ENCODE measurements around the gene GINS3. TPM values are rescaled to one million over a fixed set of nuclear protein-coding genes. Genes with fewer than 3 reads are reported as not detected.

Gene GINS3
- total RNA-seq: 1 to 10 TPM; 1.8 to 2.2 TPM
- polyA plus RNA-seq: 1 to 10 TPM in 1 of 2 donors, under 1 TPM in 1; 0.59 to 1.0 TPM
- long read RNA-seq, donor 1, partial matches to known transcripts: 0 of 4 reads
- long read RNA-seq, donor 1, other reads (novel, unspliced or antisense): 0 of 4 reads
- long read RNA-seq, donor 2, partial matches to known transcripts: 1 of 3 reads
- long read RNA-seq, donor 2, other reads (novel, unspliced or antisense): 1 of 3 reads

GRCh38 chr16:58392215-58393137 lies at the start of gene GINS3:
TSS of gene GINS3 (plus strand) at chr16:58392471. CDS start at chr16:58392602, 131 bp downstream.
- Histone ChIP-seq H3K9me3 (ENCODE audit: control insufficient read depth, low read length) (no peaks in the 10 kb centered on the region), H3K4me1 (ENCODE audit: control insufficient read depth in 1 of 2, insufficient read depth in 2 of 2, low read length in 2 of 2) (no peaks in the 10 kb centered on the region), H3K36me3 (ENCODE audit: control insufficient read depth in 1 of 2, insufficient read depth in 2 of 2, low read length in 1 of 2) (no peaks in the 10 kb centered on the region), H3K4me3 (ENCODE audit: low read length in 2 of 2) (peak within 1 kb of the TSS; percentile 29 to 84), H3K27me3 (ENCODE audit: control insufficient read depth in 1 of 2, insufficient read depth in 2 of 2, low read length in 1 of 2) (no peaks in the 10 kb centered on the region), H3K27ac (ENCODE audit: low read depth in 1 of 2, low read length in 2 of 2) (peak within 1 kb of the TSS in 1 of 2 donors; percentile 4)
- 0 to 1% methylated on average over 67 of the region's 67 CpGs for WGBS, 2 donors
- intact Hi-C loops (cut with DNase I): loop anchor here in 1 of 2 donors (2.0 to 5.0 kb wide), 2 partner anchors 238 to 340 kb away; partner anchors contain the start of gene GOT2
- ATAC-seq (ENCODE audit: low FRiP score) (peak; percentile 97), DNase-seq (peak; percentile 93 to 94)

GRCh38 chr16:58343562-58343961 lies 48.7 kb upstream of the GINS3 start:
- Histone ChIP-seq H3K36me3 (ENCODE audit: control insufficient read depth in 1 of 2, insufficient read depth in 2 of 2, low read length in 1 of 2) (no peaks in the 10 kb centered on the region), H3K4me3 (ENCODE audit: low read length in 2 of 2) (no peak overlapping the region), H3K9me3 (ENCODE audit: control insufficient read depth, low read length) (no peaks in the 10 kb centered on the region), H3K27me3 (ENCODE audit: control insufficient read depth in 1 of 2, insufficient read depth in 2 of 2, low read length in 1 of 2) (no peaks in the 10 kb centered on the region), H3K27ac (ENCODE audit: low read depth in 1 of 2, low read length in 2 of 2) (no peak overlapping the region), H3K4me1 (ENCODE audit: control insufficient read depth in 1 of 2, insufficient read depth in 2 of 2, low read length in 2 of 2) (no peaks in the 10 kb centered on the region)
- DNase-seq (no peak), ATAC-seq (ENCODE audit: low FRiP score) (no peak)
- intact Hi-C loops (cut with DNase I): no loop called here
- 84 to 88% methylated on average over 4 of the region's 4 CpGs for WGBS, 2 donors

GRCh38 chr16:58345574-58346354 lies 46.5 kb upstream of the GINS3 start:
- no peaks in the 10 kb centered on the region for H3K9me3 ChIP-seq (ENCODE audit: control insufficient read depth, low read length)
- no peak overlapping the region for H3K4me3 ChIP-seq (ENCODE audit: low read length in 2 of 2)
- intact Hi-C loops (cut with DNase I): no loop called here
- no peaks in the 10 kb centered on the region for H3K27me3 ChIP-seq (ENCODE audit: control insufficient read depth in 1 of 2, insufficient read depth in 2 of 2, low read length in 1 of 2)
- DNase-seq (no peak), ATAC-seq (ENCODE audit: low FRiP score) (no peak)
- H3K4me1 ChIP-seq (ENCODE audit: control insufficient read depth in 1 of 2, insufficient read depth in 2 of 2, low read length in 2 of 2): no peaks in the 10 kb centered on the region
- no peak overlapping the region for H3K27ac ChIP-seq (ENCODE audit: low read depth in 1 of 2, low read length in 2 of 2)
- WGBS, 2 donors: 75% methylated on average over 14 of the region's 14 CpGs
- H3K36me3 ChIP-seq (ENCODE audit: control insufficient read depth in 1 of 2, insufficient read depth in 2 of 2, low read length in 1 of 2): no peaks in the 10 kb centered on the region

- Histone ChIP-seq H3K9me3 (ENCODE audit: control insufficient read depth, low read length) (peaks cover 1% of the 10 kb centered on the region), H3K4me1 (ENCODE audit: control insufficient read depth in 1 of 2, insufficient read depth in 2 of 2, low read length in 2 of 2) (no peaks in the 10 kb centered on the region), H3K4me3 (ENCODE audit: low read length in 2 of 2) (no peak overlapping the region), H3K27me3 (ENCODE audit: control insufficient read depth in 1 of 2, insufficient read depth in 2 of 2, low read length in 1 of 2) (no peaks in the 10 kb centered on the region), H3K36me3 (ENCODE audit: control insufficient read depth in 1 of 2, insufficient read depth in 2 of 2, low read length in 1 of 2) (no peaks in the 10 kb centered on the region), H3K27ac (ENCODE audit: low read depth in 1 of 2, low read length in 2 of 2) (no peak overlapping the region)
- DNase-seq (no peak), ATAC-seq (ENCODE audit: low FRiP score) (no peak)
- intact Hi-C loops (cut with DNase I): no loop called here
- 47 to 55% methylated on average over 5 of the region's 5 CpGs for WGBS, 2 donors
Measured at GRCh38 chr16:58346831-58347371, 45.4 kb upstream of the GINS3 start.

- Histone ChIP-seq H3K27ac (ENCODE audit: low read depth in 1 of 2, low read length in 2 of 2) (no peak overlapping the region), H3K9me3 (ENCODE audit: control insufficient read depth, low read length) (peaks cover 3% of the 10 kb centered on the region), H3K27me3 (ENCODE audit: control insufficient read depth in 1 of 2, insufficient read depth in 2 of 2, low read length in 1 of 2) (no peaks in the 10 kb centered on the region), H3K4me1 (ENCODE audit: control insufficient read depth in 1 of 2, insufficient read depth in 2 of 2, low read length in 2 of 2) (no peaks in the 10 kb centered on the region), H3K36me3 (ENCODE audit: control insufficient read depth in 1 of 2, insufficient read depth in 2 of 2, low read length in 1 of 2) (no peaks in the 10 kb centered on the region), H3K4me3 (ENCODE audit: low read length in 2 of 2) (no peak overlapping the region)
- intact Hi-C loops (cut with DNase I): no loop called here
- no peak for DNase-seq
- no peak for ATAC-seq (ENCODE audit: low FRiP score)
- WGBS, 2 donors: 5 to 13% methylated on average over 3 of the region's 3 CpGs
Measured at GRCh38 chr16:58348986-58349385, 43.3 kb upstream of the GINS3 start.

- DNase-seq (no peak), ATAC-seq (ENCODE audit: low FRiP score) (no peak)
- intact Hi-C loops (cut with DNase I): no loop called here
- H3K4me3 ChIP-seq (ENCODE audit: low read length in 2 of 2): no peak overlapping the region
- H3K27me3 ChIP-seq (ENCODE audit: control insufficient read depth in 1 of 2, insufficient read depth in 2 of 2, low read length in 1 of 2): no peaks in the 10 kb centered on the region
- whole genome bisulfite sequencing, 2 donors: 77 to 83% methylated on average over 8 of the region's 8 CpGs
- no peaks in the 10 kb centered on the region for H3K4me1 ChIP-seq (ENCODE audit: control insufficient read depth in 1 of 2, insufficient read depth in 2 of 2, low read length in 2 of 2)
- no peak overlapping the region for H3K27ac ChIP-seq (ENCODE audit: low read depth in 1 of 2, low read length in 2 of 2)
- peaks cover 3% of the 10 kb centered on the region for H3K9me3 ChIP-seq (ENCODE audit: control insufficient read depth, low read length)
- H3K36me3 ChIP-seq (ENCODE audit: control insufficient read depth in 1 of 2, insufficient read depth in 2 of 2, low read length in 1 of 2): no peaks in the 10 kb centered on the region
Measured at GRCh38 chr16:58352690-58353089, 39.6 kb upstream of the GINS3 start.

- Histone ChIP-seq H3K36me3 (ENCODE audit: control insufficient read depth in 1 of 2, insufficient read depth in 2 of 2, low read length in 1 of 2) (no peaks in the 10 kb centered on the region), H3K27ac (ENCODE audit: low read depth in 1 of 2, low read length in 2 of 2) (no peak overlapping the region), H3K4me1 (ENCODE audit: control insufficient read depth in 1 of 2, insufficient read depth in 2 of 2, low read length in 2 of 2) (no peaks in the 10 kb centered on the region), H3K4me3 (ENCODE audit: low read length in 2 of 2) (no peak overlapping the region), H3K9me3 (ENCODE audit: control insufficient read depth, low read length) (peaks cover 4% of the 10 kb centered on the region), H3K27me3 (ENCODE audit: control insufficient read depth in 1 of 2, insufficient read depth in 2 of 2, low read length in 1 of 2) (no peaks in the 10 kb centered on the region)
- DNase-seq: no peak
- intact Hi-C loops (cut with DNase I): no loop called here
- no peak for ATAC-seq (ENCODE audit: low FRiP score)
Measured at GRCh38 chr16:58360041-58360634, 32.1 kb upstream of the GINS3 start.

GRCh38 chr16:58361726-58362125 lies 30.5 kb upstream of the GINS3 start:
- intact Hi-C loops (cut with DNase I): no loop called here
- peaks cover 4% of the 10 kb centered on the region for H3K9me3 ChIP-seq (ENCODE audit: control insufficient read depth, low read length)
- no peak overlapping the region for H3K27ac ChIP-seq (ENCODE audit: low read depth in 1 of 2, low read length in 2 of 2)
- DNase-seq (no peak), ATAC-seq (ENCODE audit: low FRiP score) (no peak)
- no peaks in the 10 kb centered on the region for H3K27me3 ChIP-seq (ENCODE audit: control insufficient read depth in 1 of 2, insufficient read depth in 2 of 2, low read length in 1 of 2)
- H3K36me3 ChIP-seq (ENCODE audit: control insufficient read depth in 1 of 2, insufficient read depth in 2 of 2, low read length in 1 of 2): no peaks in the 10 kb centered on the region
- no peaks in the 10 kb centered on the region for H3K4me1 ChIP-seq (ENCODE audit: control insufficient read depth in 1 of 2, insufficient read depth in 2 of 2, low read length in 2 of 2)
- no peak overlapping the region for H3K4me3 ChIP-seq (ENCODE audit: low read length in 2 of 2)

Data from aorta (tissue), 5 donors.